NT2/D1 (cell line): ENCODE results near the gene GRIA4.
"Not testable (repeated sequence)": the region's sequence is repeated elsewhere in the genome, so short reads cannot be mapped to it uniquely, and the experiment has no call there.

Source experiments
- DNase-seq: peaks from one replicate; pipeline ENCODE4 v3.0.0-alpha.2; 2011; ENCODE audit warnings: low read depth, low spot score
- H3K27me3 ChIP-seq: 2 replicates; pipeline ENCODE4 v1.6.0; 2011; ENCODE audit warnings: mild to moderate bottlenecking; ENCODE audit not compliant: insufficient read length, insufficient read depth
- H3K36me3 ChIP-seq: 2 replicates; pipeline ENCODE4 v1.6.1; 2011; ENCODE audit warnings: mild to moderate bottlenecking, low read length, mixed read lengths; ENCODE audit not compliant: insufficient read depth, insufficient read length
- H3K4me1 ChIP-seq: 2 replicates; pipeline ENCODE4 v1.5.1; 2011; ENCODE audit not compliant: insufficient read depth, insufficient read length
- H3K4me3 ChIP-seq: 2 replicates; pipeline ENCODE4 v1.5.1; 2011; ENCODE audit warnings: low read depth; ENCODE audit not compliant: insufficient read length
- H3K9ac ChIP-seq: 2 replicates; pipeline ENCODE4 v1.6.0; 2011; ENCODE audit warnings: low read depth; ENCODE audit not compliant: insufficient read length
- H3K9me3 ChIP-seq: 2 replicates; pipeline ENCODE4 v1.5.1; 2011; ENCODE audit warnings: mild to moderate bottlenecking, low read length; ENCODE audit not compliant: insufficient read depth
- SUZ12 ChIP-seq: IDR thresholded peaks from 2 replicates; pipeline ENCODE4 v1.6.1; 2011; ENCODE audit not compliant: insufficient read length, insufficient read depth; ENCODE audit errors: extremely low read depth
- YY1 ChIP-seq: IDR thresholded peaks from 2 replicates; pipeline ENCODE4 v1.6.1; 2011; ENCODE audit not compliant: insufficient read length, insufficient read depth
- ZNF274 ChIP-seq: IDR thresholded peaks from 2 replicates; pipeline ENCODE4 v1.6.1; 2011; ENCODE audit warnings: mild to moderate bottlenecking, low read depth, low read length

The GRIA4 gene

DNA sequence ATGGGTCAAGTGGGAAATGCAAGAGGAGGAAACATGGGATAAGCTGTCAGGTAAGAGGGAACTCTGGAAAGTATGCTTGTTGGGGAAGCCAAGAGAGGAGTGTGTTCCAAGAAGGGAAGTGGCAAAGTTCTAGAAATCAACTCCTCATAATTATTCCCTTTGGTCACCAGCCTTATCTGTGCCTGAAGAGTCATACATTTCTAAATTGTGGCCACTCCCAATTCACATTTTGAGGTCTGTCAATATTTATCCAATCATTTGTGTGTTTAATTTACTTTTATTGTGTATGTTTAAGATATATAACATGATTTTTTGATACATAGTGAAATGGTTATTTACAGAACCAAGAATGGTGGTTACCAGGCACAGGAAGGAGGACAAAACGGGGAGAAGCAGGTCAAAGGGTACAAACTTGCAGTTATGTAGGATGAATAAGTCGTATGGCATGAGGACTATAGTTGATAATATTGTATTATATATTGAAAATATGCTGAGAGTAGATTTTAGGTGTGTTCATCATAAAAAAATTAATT is 131.7 kb downstream of the GRIA4 start:
- no peaks in the 10 kb centered on the region for H3K9me3 ChIP-seq
- no peak for TF ChIP-seq ZNF274
- TF ChIP-seq SUZ12: no peak
- TF ChIP-seq YY1: no peak
- no peaks in the 10 kb centered on the region for H3K36me3 ChIP-seq
- H3K4me1 ChIP-seq: no peaks in the 10 kb centered on the region
- no peaks in the 10 kb centered on the region for H3K27me3 ChIP-seq
- DNase-seq: no peak
- H3K4me3 ChIP-seq: no peak overlapping the region
- no peak overlapping the region for H3K9ac ChIP-seq

DNA sequence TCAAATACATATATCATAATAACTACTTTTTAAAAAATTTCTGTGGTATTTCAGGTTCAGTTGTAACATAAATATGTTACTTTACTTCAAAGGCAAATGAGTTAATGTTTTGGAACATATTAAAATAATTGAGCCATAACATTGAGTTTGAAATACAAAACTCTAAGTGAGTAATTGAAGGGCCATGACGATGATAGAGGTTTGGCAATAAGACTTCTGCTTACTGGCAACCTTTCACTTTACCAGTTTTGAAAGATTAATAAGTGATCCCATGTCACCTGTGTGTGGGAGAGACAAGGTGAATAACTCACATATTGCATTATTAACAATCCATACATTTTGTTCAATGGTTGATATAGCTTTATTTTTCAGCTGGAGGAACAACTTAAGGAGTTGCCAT is 144.4 kb downstream of the GRIA4 start:
- Histone ChIP-seq H3K9me3 (no peaks in the 10 kb centered on the region), H3K9ac (no peak overlapping the region), H3K27me3 (no peaks in the 10 kb centered on the region), H3K36me3 (no peaks in the 10 kb centered on the region), H3K4me3 (no peak overlapping the region), H3K4me1 (no peaks in the 10 kb centered on the region)
- TF ChIP-seq ZNF274: no peak
- no peak for TF ChIP-seq YY1
- no peak for TF ChIP-seq SUZ12
- DNase-seq: no peak

DNA sequence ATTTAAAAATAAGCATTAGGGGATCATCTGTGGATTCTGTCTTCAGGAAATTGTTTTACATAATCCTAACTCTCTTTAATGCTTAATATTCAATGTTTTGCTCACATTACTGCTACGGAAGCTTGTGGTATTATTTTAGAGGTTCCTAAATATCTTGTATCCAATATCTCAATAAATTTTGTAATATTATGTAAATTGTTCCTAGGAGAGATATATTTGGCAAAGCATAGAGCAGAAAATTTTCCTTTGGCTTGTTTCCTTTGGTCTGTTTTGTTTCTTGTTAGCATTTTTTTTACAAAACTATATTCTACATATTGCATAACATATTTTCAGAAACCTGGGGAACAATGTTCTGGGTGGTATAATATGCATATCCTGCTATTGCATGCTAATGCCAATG is 144.8 kb downstream of the GRIA4 start:
- Histone ChIP-seq H3K9me3 (no peaks in the 10 kb centered on the region), H3K9ac (no peak overlapping the region), H3K27me3 (no peaks in the 10 kb centered on the region), H3K36me3 (no peaks in the 10 kb centered on the region), H3K4me3 (no peak overlapping the region), H3K4me1 (no peaks in the 10 kb centered on the region)
- no peak for DNase-seq
- TF ChIP-seq YY1 (no peak), ZNF274 (no peak), SUZ12 (no peak)

DNA sequence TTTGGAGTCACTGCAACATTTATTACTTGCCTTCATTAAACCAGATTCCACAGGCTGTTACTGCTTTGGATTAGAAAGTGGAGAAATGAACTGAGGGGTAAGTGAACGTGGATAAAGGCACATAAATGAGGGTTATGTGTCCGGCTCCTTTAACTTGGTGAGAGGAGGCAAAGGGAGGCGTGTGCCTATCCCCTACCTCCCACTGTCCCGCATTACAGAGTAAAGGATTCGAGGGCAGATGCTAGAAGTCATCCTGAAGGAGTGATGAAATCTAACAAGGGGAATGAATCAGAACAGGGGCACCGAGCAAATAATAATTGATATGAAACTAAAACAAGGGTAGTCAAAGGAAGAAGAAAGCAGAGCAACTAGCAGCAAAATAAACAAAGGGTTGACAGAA is 147.2 kb downstream of the GRIA4 start:
- Histone ChIP-seq H3K27me3 (no peaks in the 10 kb centered on the region), H3K9me3 (no peaks in the 10 kb centered on the region)
- DNase-seq: no peak

DNA sequence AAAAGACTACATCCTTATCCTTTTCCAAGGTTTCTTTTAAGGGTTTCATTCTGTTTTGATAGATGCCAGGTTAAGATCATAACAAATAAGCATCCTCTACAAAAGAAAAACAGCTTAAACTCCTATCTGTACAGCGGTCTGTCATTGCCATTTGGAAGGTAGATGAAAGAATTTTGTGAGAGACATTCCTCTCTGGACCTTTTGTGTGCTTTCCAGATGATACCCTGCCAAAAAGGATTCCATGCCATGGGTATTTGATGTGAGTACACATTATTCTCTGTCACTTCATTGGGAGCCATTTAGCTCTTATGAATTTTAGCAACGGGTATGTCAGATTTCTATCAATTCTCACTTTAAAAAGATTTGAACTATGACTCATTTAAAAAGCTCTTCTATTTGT is 153.7 kb downstream of the GRIA4 start:
- no peak for DNase-seq
- Histone ChIP-seq H3K4me3 (no peak overlapping the region), H3K9me3 (no peaks in the 10 kb centered on the region), H3K9ac (no peak overlapping the region), H3K36me3 (no peaks in the 10 kb centered on the region), H3K4me1 (no peaks in the 10 kb centered on the region), H3K27me3 (no peaks in the 10 kb centered on the region)
- TF ChIP-seq ZNF274 (no peak), YY1 (no peak), SUZ12 (no peak)

More for the DNA sequence above, 147.2 kb downstream of the GRIA4 start:
- no peak overlapping the region for H3K4me3 ChIP-seq
- H3K4me1 ChIP-seq: no peaks in the 10 kb centered on the region
- H3K36me3 ChIP-seq: no peaks in the 10 kb centered on the region
- no peak overlapping the region for H3K9ac ChIP-seq
- TF ChIP-seq YY1 (no peak), SUZ12 (no peak), ZNF274 (no peak)

DNA sequence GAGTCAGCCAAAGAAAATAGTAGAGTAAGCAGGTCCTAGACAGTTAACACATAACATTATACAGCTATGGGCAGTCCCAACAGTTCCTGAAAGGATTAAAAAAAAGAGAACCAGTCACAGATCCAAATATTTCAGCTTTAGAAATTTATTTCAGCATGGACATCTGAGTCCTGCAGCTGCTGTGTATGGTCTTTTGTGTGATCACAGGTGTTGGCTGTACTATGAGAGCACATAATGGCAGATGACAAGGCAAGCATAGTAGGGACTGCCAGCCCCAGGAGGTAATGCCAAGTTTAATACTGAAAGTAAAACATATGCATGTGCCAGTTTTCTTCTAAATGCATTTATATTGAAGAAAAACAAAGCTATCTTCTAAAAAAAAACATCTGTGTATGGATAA is 158.1 kb downstream of the GRIA4 start:
- Histone ChIP-seq H3K36me3 (no peaks in the 10 kb centered on the region), H3K4me1 (no peaks in the 10 kb centered on the region), H3K4me3 (no peak overlapping the region), H3K27me3 (no peaks in the 10 kb centered on the region), H3K9me3 (no peaks in the 10 kb centered on the region), H3K9ac (no peak overlapping the region)
- no peak for TF ChIP-seq YY1
- no peak for DNase-seq

DNA sequence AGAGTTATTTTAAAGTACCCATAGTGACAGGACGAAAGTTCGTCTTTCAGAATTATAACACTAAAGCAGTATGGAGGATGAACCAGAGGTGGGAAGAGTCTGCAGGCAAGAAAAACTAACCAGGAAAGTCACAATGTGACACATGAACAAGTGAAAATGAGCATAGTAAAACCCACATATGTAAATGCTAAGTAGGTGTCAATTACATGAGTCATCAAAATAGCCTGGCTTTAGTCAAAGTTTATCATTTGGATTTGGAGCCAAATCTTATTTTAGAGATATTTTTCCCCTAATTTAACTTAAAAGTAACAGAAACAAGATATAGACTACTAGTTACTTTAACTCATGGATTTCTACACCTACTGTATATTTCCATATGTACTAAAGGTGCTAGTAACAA is 159.8 kb downstream of the GRIA4 start:
- H3K36me3 ChIP-seq: no peaks in the 10 kb centered on the region
- no peak overlapping the region for H3K4me3 ChIP-seq
- TF ChIP-seq SUZ12: no peak
- TF ChIP-seq YY1: no peak
- TF ChIP-seq ZNF274: no peak
- no peaks in the 10 kb centered on the region for H3K27me3 ChIP-seq
- H3K9ac ChIP-seq: no peak overlapping the region
- H3K4me1 ChIP-seq: no peaks in the 10 kb centered on the region
- no peak for DNase-seq
- H3K9me3 ChIP-seq: no peaks in the 10 kb centered on the region

DNA sequence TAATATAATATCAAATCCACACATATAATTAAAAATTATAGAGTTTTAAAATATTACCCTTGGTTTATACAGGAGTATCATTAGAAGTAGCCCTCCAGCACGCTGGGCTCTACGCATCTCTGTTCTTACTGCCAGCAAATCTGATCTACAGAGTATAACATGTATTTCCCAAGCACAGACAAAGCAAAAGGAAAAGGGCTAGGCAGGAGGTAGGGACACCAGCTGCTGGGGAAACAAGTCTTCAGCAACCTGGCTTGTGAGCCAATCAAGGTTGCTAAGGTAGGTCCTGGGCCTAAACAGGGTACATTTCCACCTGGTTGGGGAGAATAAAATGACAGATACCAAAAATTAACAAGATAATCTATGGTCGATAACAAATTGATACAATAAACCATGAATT is 163.6 kb downstream of the GRIA4 start:
- not testable (repeated sequence) for H3K4me3 ChIP-seq, H3K36me3 ChIP-seq, H3K9ac ChIP-seq, H3K9me3 ChIP-seq, H3K4me1 ChIP-seq, DNase-seq, H3K27me3 ChIP-seq
